HepG2 (cell line): ENCODE data around the gene BMPR2. TPM values are rescaled to one million over a fixed set of nuclear protein-coding genes. Genes with fewer than 3 reads are reported as not detected.

Experiments used
- ATAC-seq: fragments of 200-7000 bp; cut with Tn5 transposase; 3 replicates; pipeline ENCODE4 v1.9.1; 2020; ENCODE audit warnings: mild to moderate bottlenecking, moderate library complexity
- BruUV-seq: library from RNA; stranded (reverse); fragments of 400-500 nt; replicated peaks from 2 replicates; lab custom pipeline; 2021; lab: Mats Ljungman, UMichigan
- CTCF ChIA-PET: fragments of 300-600 bp; formaldehyde crosslinking; extraction: SDS; loops from one replicate; lab custom pipeline; 2021; ENCODE audit warnings: low total read pairs, inconsistent platforms, low intra/inter-chr PET ratio; lab: Yijun Ruan, JAX
- POLR2A ChIA-PET: fragments of 350-600 bp; sonication (Branson Sonifier 250); formaldehyde crosslinking; loops from one replicate; lab custom pipeline; 2020; ENCODE audit warnings: antibody characterized with exemption, inconsistent platforms; lab: Yijun Ruan, JAX
- DNase-seq: peaks from one replicate; pipeline ENCODE4 v3.0.0-alpha.2; 2015; ENCODE audit warnings: low spot score
- FAIRE-seq: peaks from 3 replicates; lab custom pipeline; 2011; peaks lifted over from hg19 to GRCh38; lab: Jason Lieb, UNC
- H2AFZ ChIP-seq: one replicate; pipeline ENCODE4 v1.6.1; 2011; ENCODE audit warnings: low read length, inconsistent platforms
- H3K27ac ChIP-seq: fragments of 300-600 bp; 3 replicates; pipeline ENCODE4 v1.8.0; 2011; ENCODE audit warnings: mixed run types, mild to moderate bottlenecking, mixed read lengths, low read length, inconsistent platforms; ENCODE audit not compliant: insufficient read depth; ENCODE audit errors: extremely low read length
- H3K27me3 ChIP-seq, 2 experiments: fragments of 200-600 bp in 1 of 2; 2 replicates in 1 of 2; 3 replicates in 1 of 2; pipeline versions ENCODE4 v1.6.0 to v1.8.0; 2011; ENCODE audit warnings: low read length in 2 of 2, mild to moderate bottlenecking in 2 of 2, moderate library complexity in 2 of 2, inconsistent platforms in 1 of 2; ENCODE audit not compliant: insufficient read depth in 2 of 2, control insufficient read depth in 1 of 2
- H3K36me3 ChIP-seq, 2 experiments: fragments of 200-600 bp in 1 of 2; replicated peaks in 1 of 2; 2 replicates in 1 of 2; 3 replicates in 1 of 2; pipeline versions ENCODE4 v1.5.1 to v1.8.0; 2011; ENCODE audit warnings: low read length in 2 of 2, inconsistent platforms in 1 of 2; ENCODE audit not compliant: insufficient read depth in 2 of 2, control insufficient read depth in 1 of 2
- H3K4me1 ChIP-seq: 2 replicates; pipeline ENCODE4 v1.5.1; 2012; ENCODE audit warnings: low read length, inconsistent platforms; ENCODE audit not compliant: insufficient read depth
- H3K4me2 ChIP-seq: 2 replicates; pipeline ENCODE4 v1.6.0; 2011; ENCODE audit warnings: low read depth, low read length, inconsistent platforms
- H3K4me3 ChIP-seq, 3 experiments: fragments of 200-600 bp in 1 of 3; sonication (generic), shearing (Covaris generic) in 1 of 3; replicated peaks in 1 of 3; 2 replicates each; pipeline ENCODE4 v1.5.1; 2011 to 2016; ENCODE audit warnings: low read length in 3 of 3, inconsistent platforms in 2 of 3, low read depth in 2 of 3, mild to moderate bottlenecking in 2 of 3, control low read depth in 1 of 3, mixed read lengths in 1 of 3; ENCODE audit not compliant: insufficient read depth in 1 of 3
- H3K79me2 ChIP-seq: one replicate; pipeline ENCODE4 v1.6.1; 2011; ENCODE audit warnings: low read length, inconsistent platforms; ENCODE audit not compliant: insufficient read depth
- H3K9ac ChIP-seq: 2 replicates; pipeline ENCODE4 v1.6.0; 2011; ENCODE audit warnings: mild to moderate bottlenecking, low read depth, low read length, inconsistent platforms; ENCODE audit not compliant: insufficient read depth
- H3K9me3 ChIP-seq: 2 replicates; pipeline ENCODE4 v1.5.1; 2012; ENCODE audit warnings: mild to moderate bottlenecking, low read length
- H4K20me1 ChIP-seq: 2 replicates; pipeline ENCODE4 v1.6.0; 2011; ENCODE audit warnings: inconsistent platforms, mild to moderate bottlenecking, low read length, moderate library complexity; ENCODE audit not compliant: insufficient read depth
- AHR ChIP-seq: IDR thresholded peaks from 2 replicates; pipeline ENCODE4 v1.6.1; 2018; ENCODE audit warnings: missing genetic modification reagents, missing compliant biosample characterization
- CBFB ChIP-seq: sonication (generic); formaldehyde crosslinking; IDR thresholded peaks from 2 replicates; pipeline ENCODE4 v1.4.0; 2020; ENCODE audit warnings: missing genetic modification reagents
- DPF2 ChIP-seq: sonication (generic); formaldehyde crosslinking; IDR thresholded peaks from 2 replicates; pipeline ENCODE4 v1.4.0; 2020; ENCODE audit warnings: mild to moderate bottlenecking, low read depth, missing genetic modification reagents, borderline replicate concordance
- PAWR ChIP-seq: sonication (generic); formaldehyde crosslinking; IDR thresholded peaks from 2 replicates; pipeline ENCODE4 v1.4.0; 2020; ENCODE audit warnings: missing genetic modification reagents, mild to moderate bottlenecking, borderline replicate concordance
- TCF7 ChIP-seq: sonication (generic); IDR thresholded peaks from 2 replicates; pipeline ENCODE4 v1.6.1; 2016; ENCODE audit warnings: antibody characterized with exemption, low read depth
- ZNF569 ChIP-seq: sonication (generic); formaldehyde crosslinking; IDR thresholded peaks from 2 replicates; pipeline ENCODE4 v1.5.0; 2020; ENCODE audit warnings: mild to moderate bottlenecking, missing genetic modification reagents, moderate library complexity, borderline replicate concordance
- ZNF572 ChIP-seq: sonication (generic); formaldehyde crosslinking; IDR thresholded peaks from 2 replicates; pipeline ENCODE4 v1.5.1; 2020; ENCODE audit warnings: mild to moderate bottlenecking, missing genetic modification reagents
- WGBS: methylation state at CpG from one replicate; pipeline ENCODE4 v1.1.6; 2017; ENCODE audit warnings: low lambda C conversion rate; 5-methylcytosine and 5-hydroxymethylcytosine counted together
- in situ Hi-C: cut with HindIII; loops from 2 replicates; pipeline ENCODE4 v1.10.0; 2017; ENCODE audit warnings: low pct_unique_long_range_greater_than_20kb; ENCODE audit not compliant: extremely low pct_ligation_motif_present
- intact Hi-C: fragments of 100-400 bp; cut with micrococcal nuclease; formaldehyde crosslinking; loops from one replicate; pipeline ENCODE4 v1.10.0; 2022; ENCODE audit not compliant: unreplicated experiment
- polyA plus RNA-seq, 8 experiments: library from polyadenylated mRNA; depleted of rRNA in 3 of 8; stranded (reverse) in 7 of 8; unstranded in 1 of 8; fragments of >200 nt; fragmentation: Illumina TruSeq in 4 of 8; extraction: Trizol in 4 of 8; gene quantifications; 2 replicates each; pipeline versions ENCODE4 v1.2.1 to v1.2.3, GENCODE V29; 2011 to 2016; ENCODE audit warnings: low read depth in 4 of 8, missing spikeins in 1 of 8, mixed read lengths in 1 of 8; ENCODE audit not compliant: insufficient read depth in 1 of 8
- total RNA-seq, 5 experiments: library from RNA; depleted of rRNA; stranded (reverse); fragments of >200 nt; fragmentation: Illumina TruSeq; extraction: Trizol; gene quantifications; 2 replicates each; pipeline ENCODE4 v1.2.3, GENCODE V29; 2016; ENCODE audit warnings: low read depth in 1 of 5
- TF ChIP-seq, protein P1 (sequence below): IDR thresholded peaks from 2 replicates; pipeline ENCODE4 v1.6.1; 2012; ENCODE audit warnings: low read depth, low read length, improper control_type of control experiment
- TF ChIP-seq, protein P2 (sequence below): sonication (generic); formaldehyde crosslinking; IDR thresholded peaks from 2 replicates; pipeline ENCODE4 v1.5.1; 2020; ENCODE audit warnings: missing genetic modification reagents, mild to moderate bottlenecking, borderline replicate concordance
- TF ChIP-seq, protein P3 (sequence below): sonication (generic); formaldehyde crosslinking; IDR thresholded peaks from 2 replicates; pipeline ENCODE4 v1.5.0; 2020; ENCODE audit warnings: mild to moderate bottlenecking, missing genetic modification reagents, moderate library complexity

The BMPR2 gene
- total and polyA plus RNA-seq, 2 of the 13 experiments (the other 11 are each of a cell fraction or from before 2014, with no cell fraction given), result 5.5 to 10.3 TPM

DNA sequence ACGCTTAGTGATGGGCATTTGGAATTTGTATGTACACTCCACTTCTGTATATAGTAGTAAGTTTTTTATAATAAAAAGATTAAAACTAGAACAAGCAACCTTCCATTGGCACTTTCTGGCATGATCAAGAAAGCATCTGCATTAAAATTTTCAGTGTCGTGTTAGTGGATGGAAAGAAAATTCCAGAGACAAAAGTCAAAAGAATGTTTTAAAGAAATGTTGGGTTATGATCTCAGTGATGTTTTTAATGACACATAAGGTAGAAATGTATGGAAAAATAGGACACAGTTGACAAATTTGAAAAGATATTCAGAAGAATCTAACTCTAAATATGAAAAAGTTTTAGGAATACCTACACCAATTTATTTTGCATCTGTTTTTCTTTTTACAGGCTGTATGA, 132.6 kb downstream of the BMPR2 start:
- H3K79me2 ChIP-seq, result no peaks in the 10 kb centered on the region
- ChIA-PET POLR2A (no interaction called here), CTCF (no interaction called here)
- H3K27me3 ChIP-seq, result no peaks in the 10 kb centered on the region
- no peak overlapping the region for H3K4me2 ChIP-seq
- TF ChIP-seq ZNF569 (CRISPR knock-in tag) (no peak), AHR (no peak), PAWR (CRISPR knock-in tag) (no peak), ZNF572 (CRISPR knock-in tag) (no peak), CBFB (no peak), TCF7 (no peak), DPF2 (CRISPR knock-in tag) (no peak)
- TF ChIP-seq, protein P1, sequence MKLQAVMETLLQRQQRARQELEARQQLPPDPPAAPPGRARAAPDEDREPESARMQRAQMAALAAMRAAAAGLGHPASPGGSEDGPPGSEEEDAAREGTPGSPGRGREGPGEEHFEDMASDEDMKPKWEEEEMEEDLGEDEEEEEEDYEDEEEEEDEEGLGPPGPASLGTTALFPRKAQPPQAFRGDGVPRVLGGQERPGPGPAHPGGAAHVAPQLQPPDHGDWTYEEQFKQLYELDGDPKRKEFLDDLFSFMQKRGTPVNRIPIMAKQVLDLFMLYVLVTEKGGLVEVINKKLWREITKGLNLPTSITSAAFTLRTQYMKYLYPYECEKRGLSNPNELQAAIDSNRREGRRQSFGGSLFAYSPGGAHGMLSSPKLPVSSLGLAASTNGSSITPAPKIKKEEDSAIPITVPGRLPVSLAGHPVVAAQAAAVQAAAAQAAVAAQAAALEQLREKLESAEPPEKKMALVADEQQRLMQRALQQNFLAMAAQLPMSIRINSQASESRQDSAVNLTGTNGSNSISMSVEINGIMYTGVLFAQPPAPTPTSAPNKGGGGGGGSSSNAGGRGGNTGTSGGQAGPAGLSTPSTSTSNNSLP, result no peak
- TF ChIP-seq, protein P2, sequence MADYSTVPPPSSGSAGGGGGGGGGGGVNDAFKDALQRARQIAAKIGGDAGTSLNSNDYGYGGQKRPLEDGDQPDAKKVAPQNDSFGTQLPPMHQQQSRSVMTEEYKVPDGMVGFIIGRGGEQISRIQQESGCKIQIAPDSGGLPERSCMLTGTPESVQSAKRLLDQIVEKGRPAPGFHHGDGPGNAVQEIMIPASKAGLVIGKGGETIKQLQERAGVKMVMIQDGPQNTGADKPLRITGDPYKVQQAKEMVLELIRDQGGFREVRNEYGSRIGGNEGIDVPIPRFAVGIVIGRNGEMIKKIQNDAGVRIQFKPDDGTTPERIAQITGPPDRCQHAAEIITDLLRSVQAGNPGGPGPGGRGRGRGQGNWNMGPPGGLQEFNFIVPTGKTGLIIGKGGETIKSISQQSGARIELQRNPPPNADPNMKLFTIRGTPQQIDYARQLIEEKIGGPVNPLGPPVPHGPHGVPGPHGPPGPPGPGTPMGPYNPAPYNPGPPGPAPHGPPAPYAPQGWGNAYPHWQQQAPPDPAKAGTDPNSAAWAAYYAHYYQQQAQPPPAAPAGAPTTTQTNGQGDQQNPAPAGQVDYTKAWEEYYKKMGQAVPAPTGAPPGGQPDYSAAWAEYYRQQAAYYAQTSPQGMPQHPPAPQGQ (CRISPR knock-in tag), result no peak
- TF ChIP-seq, protein P3, sequence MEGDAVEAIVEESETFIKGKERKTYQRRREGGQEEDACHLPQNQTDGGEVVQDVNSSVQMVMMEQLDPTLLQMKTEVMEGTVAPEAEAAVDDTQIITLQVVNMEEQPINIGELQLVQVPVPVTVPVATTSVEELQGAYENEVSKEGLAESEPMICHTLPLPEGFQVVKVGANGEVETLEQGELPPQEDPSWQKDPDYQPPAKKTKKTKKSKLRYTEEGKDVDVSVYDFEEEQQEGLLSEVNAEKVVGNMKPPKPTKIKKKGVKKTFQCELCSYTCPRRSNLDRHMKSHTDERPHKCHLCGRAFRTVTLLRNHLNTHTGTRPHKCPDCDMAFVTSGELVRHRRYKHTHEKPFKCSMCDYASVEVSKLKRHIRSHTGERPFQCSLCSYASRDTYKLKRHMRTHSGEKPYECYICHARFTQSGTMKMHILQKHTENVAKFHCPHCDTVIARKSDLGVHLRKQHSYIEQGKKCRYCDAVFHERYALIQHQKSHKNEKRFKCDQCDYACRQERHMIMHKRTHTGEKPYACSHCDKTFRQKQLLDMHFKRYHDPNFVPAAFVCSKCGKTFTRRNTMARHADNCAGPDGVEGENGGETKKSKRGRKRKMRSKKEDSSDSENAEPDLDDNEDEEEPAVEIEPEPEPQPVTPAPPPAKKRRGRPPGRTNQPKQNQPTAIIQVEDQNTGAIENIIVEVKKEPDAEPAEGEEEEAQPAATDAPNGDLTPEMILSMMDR (CRISPR knock-in tag), result no peak
- H3K36me3 ChIP-seq, result no peaks in the 10 kb centered on the region
- H3K27ac ChIP-seq, result no peak overlapping the region
- no peaks in the 10 kb centered on the region for H4K20me1 ChIP-seq
- ATAC-seq (no peak), DNase-seq (no peak), FAIRE-seq (no peak)
- in situ Hi-C loops, result no loop called here
- H3K9me3 ChIP-seq, result no peaks in the 10 kb centered on the region
- intact Hi-C loops, result no loop called here
- H3K4me1 ChIP-seq, result peaks cover 5% of the 10 kb centered on the region; the same call in 1 of the 2 replicates
- no peak overlapping the region for H3K4me3 ChIP-seq
- BruUV-seq, result no TSS peak
- no peak overlapping the region for H2AFZ ChIP-seq
- no peak overlapping the region for H3K9ac ChIP-seq
- 94% methylated on average over 2 of the region's 2 CpGs for WGBS
